ENCODE results near the gene TMED1. TPM values are rescaled to one million over a fixed set of nuclear protein-coding genes. Genes with fewer than 3 reads are reported as not detected.

Gene TMED1
- total RNA-seq, 1 experiment from 2014 or later: 21.3 TPM

DNA sequence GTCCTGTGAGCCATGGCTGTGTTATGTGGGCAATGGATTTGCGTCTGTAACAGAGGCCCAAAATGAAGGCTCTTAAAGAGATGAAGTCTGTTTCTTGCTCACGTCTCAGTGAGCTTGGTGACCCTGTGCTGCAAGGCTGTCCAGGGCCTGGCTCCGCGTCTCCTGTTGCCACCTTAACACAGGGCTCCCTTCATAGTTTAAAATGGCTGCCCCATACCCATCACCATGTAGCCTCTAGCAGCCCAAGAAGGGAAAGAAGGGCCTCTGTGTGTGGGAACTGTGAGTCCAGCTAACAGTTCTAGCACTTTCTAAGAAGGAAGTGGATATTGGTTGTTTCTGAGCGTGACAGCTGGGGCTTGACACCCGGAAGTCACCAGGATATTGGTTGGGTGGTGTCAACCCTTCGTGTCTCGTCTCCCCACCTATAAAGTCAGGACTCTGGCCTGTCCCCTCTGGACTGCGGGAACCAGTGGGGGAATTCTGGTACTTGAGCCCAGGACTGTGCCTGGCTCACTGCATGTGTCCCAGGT lies 20.9 kb downstream of the TMED1 start:
- no peak for TF ChIP-seq EZH2 (IDR thresholded peaks at IDR 0.05; ENCODE audit: low read depth)
- TF ChIP-seq, protein P1, sequence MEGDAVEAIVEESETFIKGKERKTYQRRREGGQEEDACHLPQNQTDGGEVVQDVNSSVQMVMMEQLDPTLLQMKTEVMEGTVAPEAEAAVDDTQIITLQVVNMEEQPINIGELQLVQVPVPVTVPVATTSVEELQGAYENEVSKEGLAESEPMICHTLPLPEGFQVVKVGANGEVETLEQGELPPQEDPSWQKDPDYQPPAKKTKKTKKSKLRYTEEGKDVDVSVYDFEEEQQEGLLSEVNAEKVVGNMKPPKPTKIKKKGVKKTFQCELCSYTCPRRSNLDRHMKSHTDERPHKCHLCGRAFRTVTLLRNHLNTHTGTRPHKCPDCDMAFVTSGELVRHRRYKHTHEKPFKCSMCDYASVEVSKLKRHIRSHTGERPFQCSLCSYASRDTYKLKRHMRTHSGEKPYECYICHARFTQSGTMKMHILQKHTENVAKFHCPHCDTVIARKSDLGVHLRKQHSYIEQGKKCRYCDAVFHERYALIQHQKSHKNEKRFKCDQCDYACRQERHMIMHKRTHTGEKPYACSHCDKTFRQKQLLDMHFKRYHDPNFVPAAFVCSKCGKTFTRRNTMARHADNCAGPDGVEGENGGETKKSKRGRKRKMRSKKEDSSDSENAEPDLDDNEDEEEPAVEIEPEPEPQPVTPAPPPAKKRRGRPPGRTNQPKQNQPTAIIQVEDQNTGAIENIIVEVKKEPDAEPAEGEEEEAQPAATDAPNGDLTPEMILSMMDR (conservative IDR thresholded peaks at IDR 0.05): no peak
- POLR2A ChIA-PET (ENCODE audit: unreplicated experiment): no interaction called here
- intact Hi-C loops (cut with micrococcal nuclease; ENCODE audit: unreplicated experiment): no loop called here
- Histone ChIP-seq H2AFZ (no peak overlapping the region), H3K79me2 (ENCODE audit: low read depth) (no peaks in the 10 kb centered on the region), H3K36me3 (ENCODE audit: low read depth) (0 out of 2 replicates have a peak, but pooled peaks cover 5% of the 10 kb centered on the region), H3K27ac (no peak overlapping the region), H3K4me2 (no peak overlapping the region), H3K27me3 (ENCODE audit: insufficient read depth, low read depth) (no peaks in the 10 kb centered on the region), H3K4me1 (replicated peaks; ENCODE audit: insufficient read depth) (peaks cover under 1% of the 10 kb centered on the region), H3K4me3 (no peak overlapping the region), H4K20me1 (ENCODE audit: insufficient read depth) (peaks cover 4% of the 10 kb centered on the region; the same call in 1 of the 2 replicates), H3K9me2 (ENCODE audit: insufficient read depth) (no peaks in the 10 kb centered on the region), H3K9me3 (ENCODE audit: insufficient read depth, low read depth) (no peaks in the 10 kb centered on the region), H3F3A (ENCODE audit: insufficient read depth, low read depth) (peaks cover 16% of the 10 kb centered on the region; the same call in 1 of the 2 replicates)
- no TSS peak for BruUV-seq (replicated peaks)
- DNase-seq: no peak
- CTCF ChIA-PET: no interaction called here

- DNase-seq: peak in 1 of 2 experiments; percentile 41
- CTCF ChIA-PET: no interaction called here
- no peak overlapping the region for H3K4me2 ChIP-seq
- peaks cover 17% of the 10 kb centered on the region for H3K4me1 ChIP-seq (replicated peaks; ENCODE audit: insufficient read depth)
- peaks cover 14% of the 10 kb centered on the region for H4K20me1 ChIP-seq (ENCODE audit: insufficient read depth)
- no peaks in the 10 kb centered on the region for H3K9me3 ChIP-seq (ENCODE audit: insufficient read depth, low read depth)
- POLR2A ChIA-PET (ENCODE audit: unreplicated experiment): no interaction called here
- BruUV-seq (replicated peaks): no TSS peak
- intact Hi-C loops (cut with micrococcal nuclease; ENCODE audit: unreplicated experiment): no loop called here
- no peak overlapping the region for H2AFZ ChIP-seq
- H3K9me2 ChIP-seq (ENCODE audit: insufficient read depth): no peaks in the 10 kb centered on the region
- H3K4me3 ChIP-seq: no peak overlapping the region
- no peaks in the 10 kb centered on the region for H3K79me2 ChIP-seq (ENCODE audit: low read depth)
- no peak overlapping the region for H3K27ac ChIP-seq
- H3K27me3 ChIP-seq (ENCODE audit: insufficient read depth, low read depth): no peaks in the 10 kb centered on the region
- TF ChIP-seq, protein P1 (conservative IDR thresholded peaks at IDR 0.05): no peak
- TF ChIP-seq EZH2 (IDR thresholded peaks at IDR 0.05; ENCODE audit: low read depth): no peak
- H3K36me3 ChIP-seq (ENCODE audit: low read depth): no peaks in the 10 kb centered on the region
- peaks cover 35% of the 10 kb centered on the region for H3F3A ChIP-seq (ENCODE audit: insufficient read depth, low read depth)
Observed at GRCh38 chr19:10812902-10813404, 23.1 kb downstream of the TMED1 start.

GRCh38 chr19:10812196-10812595 lies 23.8 kb downstream of the TMED1 start:
- Histone ChIP-seq H3F3A (ENCODE audit: insufficient read depth, low read depth) (peaks cover 38% of the 10 kb centered on the region), H3K9me3 (ENCODE audit: insufficient read depth, low read depth) (no peaks in the 10 kb centered on the region), H4K20me1 (ENCODE audit: insufficient read depth) (peaks cover 14% of the 10 kb centered on the region), H3K9me2 (ENCODE audit: insufficient read depth) (no peaks in the 10 kb centered on the region), H3K36me3 (ENCODE audit: low read depth) (no peaks in the 10 kb centered on the region), H2AFZ (no peak overlapping the region), H3K4me1 (replicated peaks; ENCODE audit: insufficient read depth) (peaks cover 17% of the 10 kb centered on the region), H3K27ac (no peak overlapping the region), H3K4me2 (no peak overlapping the region), H3K79me2 (ENCODE audit: low read depth) (no peaks in the 10 kb centered on the region), H3K27me3 (ENCODE audit: insufficient read depth, low read depth) (no peaks in the 10 kb centered on the region), H3K4me3 (no peak overlapping the region)
- DNase-seq: no peak
- BruUV-seq (replicated peaks): no TSS peak
- TF ChIP-seq, protein P1 (conservative IDR thresholded peaks at IDR 0.05): no peak
- no peak for TF ChIP-seq EZH2 (IDR thresholded peaks at IDR 0.05; ENCODE audit: low read depth)
- intact Hi-C loops (cut with micrococcal nuclease; ENCODE audit: unreplicated experiment): no loop called here
- ChIA-PET CTCF (no interaction called here), POLR2A (ENCODE audit: unreplicated experiment) (no interaction called here)
